Inflammatory macrophage treated with lipopolysaccharide for 1 hour (primary cell): Measurements from ENCODE around the gene UBE4B.
"Not testable (repeated sequence)": the region's sequence is repeated elsewhere in the genome, so short reads cannot be mapped to it uniquely, and the experiment has no call there.

ENCODE experiments used
- DNase-seq, 2 donors: peaks; one replicate each; pipeline ENCODE4 v3.0.0-alpha.2; 2020 to 2022

Gene UBE4B

DNA sequence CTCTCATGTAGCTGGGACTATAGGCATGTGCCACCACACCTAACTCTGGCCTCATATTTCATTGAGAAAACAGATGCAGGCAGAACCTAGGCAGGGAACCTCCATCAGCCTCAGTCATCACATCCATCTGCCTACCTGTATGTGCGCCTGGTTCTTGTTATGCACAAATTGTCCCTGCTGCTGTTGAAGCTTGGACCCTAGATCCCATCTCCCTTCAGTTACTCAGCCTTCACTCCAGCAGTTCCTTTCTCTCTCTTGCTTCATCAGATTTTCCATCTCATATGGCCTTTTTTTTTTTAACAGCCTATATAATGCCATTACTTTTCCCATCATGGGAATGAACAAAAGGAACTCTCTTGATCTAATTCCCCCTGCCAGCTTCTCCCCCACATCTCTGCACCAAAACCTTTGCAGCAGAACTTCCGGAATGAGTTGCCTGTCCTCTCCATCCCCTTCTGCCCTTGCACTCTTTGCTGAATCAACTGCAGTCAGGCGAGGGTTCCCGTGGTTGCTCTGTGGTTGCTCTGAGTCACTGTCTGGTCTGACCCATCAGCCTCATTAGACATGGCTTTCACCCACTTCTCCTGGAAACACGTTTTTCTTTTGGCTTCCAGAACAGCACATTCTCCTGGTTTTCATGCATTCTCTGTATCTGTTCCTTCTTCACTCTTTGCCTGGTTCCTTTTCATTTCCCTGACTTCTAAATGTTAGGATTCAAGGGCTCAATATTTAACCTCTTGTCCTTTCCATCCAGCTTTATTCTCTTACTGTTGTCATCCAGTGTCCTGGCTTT, 41.5 kb downstream of the UBE4B start:
- DNase-seq = peak; percentile 85

DNA sequence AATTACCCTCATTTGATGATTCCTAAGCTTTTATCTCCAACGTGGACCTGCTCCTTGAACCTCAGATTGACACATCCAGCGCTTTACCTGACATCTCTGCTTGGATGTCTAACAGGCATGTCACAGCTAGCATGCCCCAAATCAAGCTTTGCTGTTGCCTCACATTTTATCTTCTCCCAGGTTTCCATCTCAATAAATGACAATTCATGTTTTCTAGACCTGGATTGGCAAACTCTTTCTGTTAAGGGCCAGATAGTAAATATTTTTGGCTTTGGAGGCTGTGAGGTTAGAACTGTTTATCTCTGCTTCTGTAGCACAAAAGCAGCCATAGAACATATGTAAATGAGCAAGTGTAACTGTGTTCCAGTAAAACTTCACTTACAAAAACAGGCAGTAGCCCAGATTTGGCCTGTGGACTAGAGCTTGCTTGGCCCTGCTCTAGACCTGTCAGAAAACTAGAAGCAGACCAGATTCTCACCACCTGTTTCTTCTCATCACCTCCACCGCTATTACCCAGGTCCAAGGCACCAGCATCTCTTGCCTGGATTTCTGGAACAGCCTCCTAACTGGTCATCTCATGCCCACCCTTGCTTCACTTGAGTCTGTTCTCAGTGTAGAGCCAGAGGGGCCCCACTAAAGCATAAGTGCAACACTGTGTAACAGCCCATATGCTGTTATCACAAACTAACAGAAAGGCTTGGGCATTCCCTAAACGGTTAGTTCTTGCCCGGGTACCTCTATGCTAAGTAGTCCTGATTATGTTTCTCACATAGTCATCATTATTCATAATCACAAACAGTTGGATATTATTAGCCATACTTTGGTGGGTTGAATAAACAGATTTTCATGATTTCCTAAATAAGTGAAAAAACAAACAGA, 42.3 kb downstream of the UBE4B start:
- DNase-seq = no peak

DNA sequence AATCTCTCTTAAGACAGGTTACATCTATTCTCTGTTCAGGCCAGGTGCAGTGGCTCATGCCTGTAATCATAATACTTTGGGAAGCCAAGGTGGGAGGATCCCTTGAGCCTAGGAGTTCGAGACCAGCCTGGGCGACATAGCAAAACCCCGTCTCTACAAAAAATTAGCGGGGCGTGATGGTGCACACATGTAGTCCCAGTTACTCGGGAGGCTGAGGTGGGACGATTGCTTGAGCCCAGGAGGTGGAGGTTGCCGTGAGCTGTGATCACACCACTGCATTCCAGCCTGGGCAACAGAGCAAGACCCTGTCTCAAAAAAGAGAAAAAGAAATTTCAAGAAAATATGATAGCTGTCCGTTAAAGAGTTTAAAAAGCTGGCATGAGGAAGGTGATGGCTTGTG, 43.0 kb downstream of the UBE4B start:
- no peak for DNase-seq

DNA sequence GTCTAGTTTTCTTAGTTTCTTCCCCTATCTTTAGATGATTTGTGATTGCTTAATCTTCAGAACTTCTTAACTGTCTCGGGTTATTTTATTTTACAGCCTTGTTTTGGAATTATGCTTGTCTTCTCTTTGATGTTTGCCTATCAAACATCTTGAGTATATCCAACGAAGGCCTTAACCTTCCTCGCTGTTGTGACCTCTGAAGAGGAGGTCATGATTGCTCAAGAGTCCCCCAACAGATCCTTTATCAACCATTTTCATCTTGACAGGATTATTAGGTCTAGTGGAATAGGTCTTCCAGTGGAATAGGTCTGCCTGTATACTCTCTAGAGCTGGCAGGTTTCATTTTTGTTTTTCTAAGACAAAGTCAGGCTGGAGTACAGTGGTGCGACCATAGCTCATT, 45.7 kb downstream of the UBE4B start:
- DNase-seq = no peak

DNA sequence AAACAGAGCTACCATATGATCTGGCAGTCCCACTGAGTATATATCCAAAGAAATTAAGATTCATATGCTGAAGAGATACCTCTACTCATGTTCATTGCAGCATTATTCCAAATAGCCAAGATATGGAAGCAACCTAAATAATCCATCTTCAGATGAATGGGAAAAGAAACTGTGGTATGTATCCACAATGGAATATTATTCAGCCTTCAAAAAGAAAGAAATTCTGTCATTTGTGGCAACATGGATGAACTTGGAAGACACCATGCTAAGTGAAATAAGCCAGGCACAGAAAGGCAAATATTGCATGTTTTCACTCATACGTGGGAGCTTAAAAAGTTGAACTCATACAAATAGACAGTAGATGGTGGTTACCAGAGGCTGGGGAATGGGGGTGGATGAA, 47.8 kb downstream of the UBE4B start:
- DNase-seq = no peak

GRCh38 chr1:10082785-10083479, 50.2 kb downstream of the UBE4B start:
- peak; percentile 52 to 57 for DNase-seq

- no peak for DNase-seq
Observed at GRCh38 chr1:10084045-10084444, 51.3 kb downstream of the UBE4B start.

- no peak for DNase-seq
Observed at GRCh38 chr1:10085076-10085475, 52.3 kb downstream of the UBE4B start.

- no peak for DNase-seq
Observed at GRCh38 chr1:10087210-10087609, 54.5 kb downstream of the UBE4B start.

DNA sequence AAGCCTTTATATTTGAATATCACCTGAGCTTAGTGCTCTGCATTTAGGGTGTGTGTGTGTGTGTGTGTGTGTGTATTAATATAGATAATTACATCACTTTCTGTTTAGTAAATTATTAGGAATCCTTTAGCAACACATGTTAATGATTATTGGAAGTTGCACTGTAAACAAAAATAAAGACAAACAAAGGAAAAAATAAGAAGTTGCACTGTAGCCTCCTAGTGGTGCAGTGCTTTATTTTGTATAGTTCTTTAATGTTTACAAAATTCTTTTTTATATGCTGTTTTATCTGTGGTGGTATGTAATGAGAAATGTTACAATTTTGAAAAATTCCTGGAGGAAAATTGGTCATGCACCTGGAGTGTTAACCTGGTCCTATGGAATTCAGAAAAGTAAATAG, 69.2 kb downstream of the UBE4B start:
- no peak for DNase-seq

DNA sequence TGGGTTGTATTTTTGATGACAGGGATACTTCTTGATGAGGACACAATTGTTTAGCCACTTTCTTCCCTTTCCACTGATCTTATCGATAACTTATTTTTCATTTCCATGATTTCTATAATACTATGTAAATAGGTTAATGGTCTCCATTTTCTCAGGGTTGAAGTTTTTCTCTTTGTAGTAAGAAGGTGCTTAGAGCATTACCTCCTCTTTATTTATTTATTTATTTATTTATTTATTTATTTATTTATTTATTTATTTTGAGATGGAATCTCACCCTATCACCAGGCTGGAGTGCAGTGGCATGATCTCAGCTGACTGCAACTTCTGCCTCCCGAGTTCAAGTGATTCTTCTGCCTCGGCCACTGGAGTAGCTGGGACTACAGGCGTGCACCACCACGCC, 70.4 kb downstream of the UBE4B start:
- no peak for DNase-seq

DNA sequence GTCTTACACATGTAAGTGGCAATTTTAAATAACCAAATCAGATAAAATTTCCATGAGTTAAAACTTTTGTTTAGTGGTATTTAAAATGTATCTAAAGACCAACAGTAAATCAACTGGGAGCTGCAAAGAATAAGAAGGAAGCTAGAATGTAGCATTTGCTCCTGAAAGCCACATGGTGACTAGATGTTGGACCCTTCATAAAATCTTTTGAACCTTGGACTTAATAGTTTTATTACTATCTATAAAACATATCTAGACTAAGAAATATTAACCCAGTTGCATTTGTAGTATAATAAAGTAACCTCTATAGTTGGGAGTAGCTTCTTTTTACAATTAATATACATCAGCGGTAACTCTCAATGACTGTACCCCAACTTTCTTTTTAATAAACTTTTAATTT, 72.1 kb downstream of the UBE4B start:
- no peak for DNase-seq

DNA sequence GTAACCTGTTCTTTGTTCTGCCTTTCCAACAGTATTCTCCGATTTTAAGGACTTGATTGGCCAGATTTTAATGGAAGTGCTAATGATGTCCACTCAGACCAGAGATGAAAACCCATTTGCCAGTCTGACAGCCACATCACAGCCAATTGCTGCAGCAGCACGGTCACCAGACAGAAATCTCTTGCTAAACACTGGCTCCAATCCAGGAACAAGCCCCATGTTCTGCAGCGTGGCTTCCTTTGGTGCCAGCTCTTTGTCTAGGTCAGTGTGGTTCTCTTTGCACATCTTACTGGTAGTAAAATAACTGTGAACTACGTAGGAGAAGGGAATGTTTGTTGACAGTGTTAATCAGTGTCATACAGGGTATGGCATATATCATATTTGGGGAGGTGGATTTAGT, 72.7 kb downstream of the UBE4B start:
- no peak for DNase-seq

DNA sequence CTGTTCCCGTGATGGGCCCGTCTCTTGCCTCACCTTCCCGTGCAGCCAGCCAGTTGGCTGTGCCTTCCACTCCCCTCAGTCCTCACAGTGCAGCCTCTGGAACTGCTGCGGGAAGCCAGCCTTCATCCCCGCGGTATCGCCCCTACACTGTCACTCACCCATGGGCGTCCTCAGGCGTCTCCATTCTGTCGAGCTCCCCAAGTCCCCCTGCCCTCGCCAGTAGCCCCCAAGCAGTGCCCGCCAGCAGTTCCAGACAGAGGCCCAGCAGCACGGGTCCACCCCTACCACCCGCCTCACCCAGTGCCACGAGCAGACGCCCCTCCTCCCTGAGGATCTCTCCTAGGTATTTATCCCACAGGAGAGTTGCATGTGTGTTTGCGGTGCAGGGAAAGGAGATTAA, 73.5 kb downstream of the UBE4B start:
- DNase-seq = no peak

DNA sequence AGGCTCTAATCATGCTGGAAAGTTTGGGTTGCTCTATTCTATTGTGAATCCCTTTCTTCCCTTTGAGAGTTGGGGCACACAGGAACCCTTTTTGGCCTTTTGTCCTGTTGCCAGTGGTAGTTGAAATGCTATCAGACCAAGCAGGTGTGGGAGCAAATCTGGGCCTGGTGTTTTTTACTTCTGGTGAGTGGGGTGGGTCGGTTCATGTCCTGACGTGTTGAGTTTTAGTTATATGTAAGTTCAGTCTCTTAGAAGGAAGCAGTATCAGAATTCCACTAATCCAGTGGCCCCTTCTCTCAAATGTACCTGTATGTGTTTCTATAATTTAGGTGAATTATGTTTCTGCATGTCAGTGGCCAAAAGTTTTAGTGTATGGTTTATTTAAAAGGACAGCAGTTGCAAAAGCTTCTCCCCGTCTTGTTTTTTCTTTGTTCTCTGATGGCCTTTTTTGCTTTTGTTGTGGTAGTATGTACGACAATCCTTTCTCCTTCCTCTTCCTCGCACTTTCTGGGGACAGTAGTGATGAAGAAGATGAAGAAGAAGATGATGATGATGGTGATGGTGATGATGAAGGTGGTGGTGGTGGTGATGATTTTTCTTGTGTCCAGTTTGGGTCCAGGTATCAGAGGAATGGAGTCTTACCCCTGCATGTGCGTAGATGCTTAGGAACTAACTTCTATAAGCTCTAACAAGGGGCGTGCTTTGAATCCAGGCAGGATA, 74.2 kb downstream of the UBE4B start:
- no peak for DNase-seq

DNA sequence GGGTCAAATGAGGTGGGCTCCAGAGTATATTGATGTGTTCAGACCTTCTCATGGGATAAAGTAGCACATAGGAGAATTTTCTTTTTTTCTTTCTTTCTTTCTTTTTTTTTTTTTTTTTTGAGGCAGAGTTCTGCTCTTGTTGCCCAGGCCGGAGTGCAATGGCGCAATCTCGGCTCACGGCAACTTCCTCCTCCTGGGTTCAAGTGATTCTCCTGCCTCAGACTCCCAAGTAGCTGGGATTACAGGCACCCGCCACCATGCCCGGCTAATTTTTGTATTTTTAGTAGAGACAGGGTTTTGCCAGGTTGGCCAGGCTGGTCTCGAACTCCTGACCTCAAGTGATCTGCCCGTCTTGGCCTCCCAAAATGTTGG, 74.7 kb downstream of the UBE4B start:
- not testable (repeated sequence) for DNase-seq

GRCh38 chr1:10108134-10108663, 75.4 kb downstream of the UBE4B start:
- no peak for DNase-seq

GRCh38 chr1:10108948-10109708, 76.4 kb downstream of the UBE4B start:
- no peak for DNase-seq

DNA sequence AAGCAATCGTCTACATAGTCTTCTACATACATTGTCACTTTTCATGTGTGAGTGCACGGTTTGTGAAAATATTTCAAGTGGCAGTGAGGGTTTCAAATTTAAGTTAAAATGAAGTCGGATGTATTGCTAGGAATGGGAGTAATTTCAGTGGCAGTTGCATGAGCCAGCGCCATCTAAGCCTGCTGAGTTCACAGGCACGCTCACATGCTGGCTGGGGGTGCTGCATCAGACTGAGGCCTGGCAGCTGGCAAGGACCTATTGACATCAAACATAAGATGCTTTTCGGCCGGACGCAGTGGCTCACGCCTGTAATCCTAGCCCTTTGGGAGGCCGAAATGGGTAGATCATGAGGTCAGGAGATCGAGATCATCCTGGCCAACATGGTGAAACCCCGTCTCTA, 80.7 kb downstream of the UBE4B start:
- DNase-seq = no peak

GRCh38 chr1:10114746-10115145, 82.0 kb downstream of the UBE4B start:
- DNase-seq = no peak

- DNase-seq = no peak
Observed at GRCh38 chr1:10117132-10117531, 84.4 kb downstream of the UBE4B start.

DNA sequence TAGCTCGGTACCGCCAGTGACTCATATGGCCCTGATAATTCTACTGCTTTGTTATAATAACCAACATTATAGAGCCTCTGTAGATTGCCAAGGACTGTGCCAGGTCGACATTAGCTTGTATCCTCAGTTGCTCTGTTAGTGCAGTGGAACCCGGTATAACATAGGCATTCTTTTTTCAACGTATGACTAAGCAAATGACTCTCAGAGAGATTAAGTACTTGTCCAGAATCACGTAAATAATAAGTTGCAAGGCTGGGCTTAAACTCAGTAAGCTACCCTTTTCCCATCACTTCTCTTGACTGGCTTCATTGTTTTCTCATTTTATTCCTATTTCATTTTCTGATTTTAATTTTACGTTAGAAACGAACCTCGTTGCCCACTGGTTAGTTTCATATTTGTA, 85.1 kb downstream of the UBE4B start:
- DNase-seq = no peak
